Measurements from ENCODE around the gene SLC16A6.

DNA sequence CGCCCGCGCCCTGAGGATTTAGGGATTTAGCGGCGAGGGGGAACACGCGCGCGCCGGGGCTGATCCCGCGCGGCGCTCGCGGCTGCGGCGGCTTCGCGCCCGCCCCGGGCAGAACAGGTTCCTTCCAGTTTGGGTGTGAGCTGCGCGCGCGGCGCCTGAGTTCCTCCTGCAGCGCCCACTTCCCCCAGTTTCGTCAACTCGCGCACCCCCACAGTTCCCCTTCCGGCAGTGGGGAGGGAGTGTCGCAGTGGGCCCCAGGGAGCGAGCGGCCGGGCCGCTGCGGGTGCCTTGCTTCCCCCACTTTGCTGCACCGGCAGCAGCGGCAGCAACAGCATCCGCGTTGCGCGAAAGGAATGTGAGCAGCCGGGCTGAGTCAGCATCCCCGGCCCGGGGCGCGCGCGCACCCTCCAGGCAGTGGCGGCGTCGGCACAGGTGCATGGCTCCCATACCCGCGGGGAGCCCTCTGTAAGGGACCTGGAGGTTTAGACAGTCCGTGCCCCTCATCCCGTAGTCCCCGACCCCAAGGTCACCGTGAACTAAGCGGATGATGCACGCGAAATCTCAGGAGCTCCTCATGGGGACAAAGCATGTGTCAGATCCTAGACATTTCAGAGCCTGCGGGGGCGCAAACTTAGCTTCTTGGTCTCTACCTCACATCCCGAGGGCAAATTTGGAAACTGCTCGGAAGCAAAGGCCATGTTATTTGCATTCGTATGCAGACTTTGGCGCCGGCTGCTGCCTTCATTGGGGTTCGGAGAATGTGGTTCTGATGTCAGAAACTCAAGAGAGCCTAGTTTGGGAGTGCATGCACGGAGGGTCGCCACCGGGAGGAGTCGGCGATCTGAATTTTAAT, 1.1 kb upstream of the SLC16A6 start:
- TF ChIP-seq POLR2A (IDR thresholded peaks at IDR 0.05), result peak; percentile 55 to 89 (median 61)
- peak; percentile 93 to 98 (median 97) for TF ChIP-seq POLR2AphosphoS5 (IDR thresholded peaks at IDR 0.05)
- TF ChIP-seq, protein P1, sequence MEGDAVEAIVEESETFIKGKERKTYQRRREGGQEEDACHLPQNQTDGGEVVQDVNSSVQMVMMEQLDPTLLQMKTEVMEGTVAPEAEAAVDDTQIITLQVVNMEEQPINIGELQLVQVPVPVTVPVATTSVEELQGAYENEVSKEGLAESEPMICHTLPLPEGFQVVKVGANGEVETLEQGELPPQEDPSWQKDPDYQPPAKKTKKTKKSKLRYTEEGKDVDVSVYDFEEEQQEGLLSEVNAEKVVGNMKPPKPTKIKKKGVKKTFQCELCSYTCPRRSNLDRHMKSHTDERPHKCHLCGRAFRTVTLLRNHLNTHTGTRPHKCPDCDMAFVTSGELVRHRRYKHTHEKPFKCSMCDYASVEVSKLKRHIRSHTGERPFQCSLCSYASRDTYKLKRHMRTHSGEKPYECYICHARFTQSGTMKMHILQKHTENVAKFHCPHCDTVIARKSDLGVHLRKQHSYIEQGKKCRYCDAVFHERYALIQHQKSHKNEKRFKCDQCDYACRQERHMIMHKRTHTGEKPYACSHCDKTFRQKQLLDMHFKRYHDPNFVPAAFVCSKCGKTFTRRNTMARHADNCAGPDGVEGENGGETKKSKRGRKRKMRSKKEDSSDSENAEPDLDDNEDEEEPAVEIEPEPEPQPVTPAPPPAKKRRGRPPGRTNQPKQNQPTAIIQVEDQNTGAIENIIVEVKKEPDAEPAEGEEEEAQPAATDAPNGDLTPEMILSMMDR (IDR thresholded peaks at IDR 0.05 in 8 of 11, conservative IDR thresholded peaks at IDR 0.05 in 3 of 11), result peak in 5 of 11 experiments; percentile 12 to 59 (median 53)

Measured in spleen (tissue), 7 donors.